GM23338 (cell line): Measurements from ENCODE around the gene DRD2. TPM values are rescaled to one million over a fixed set of nuclear protein-coding genes. Genes with fewer than 3 reads are reported as not detected.

Experiments used
- ATAC-seq: fragments of 200-7000 bp; cut with Tn5 transposase; 3 replicates; pipeline ENCODE4 v1.9.1; 2020
- DNase-seq: peaks from one replicate; pipeline ENCODE4 v3.0.0-alpha.2; 2015; ENCODE audit warnings: low spot score
- H2AFZ ChIP-seq: fragments of 200-600 bp; sonication (generic); 2 replicates; pipeline ENCODE4 v1.8.0; 2016; ENCODE audit warnings: antibody characterized with exemption, mild to moderate bottlenecking, moderate library complexity
- H3F3A ChIP-seq: fragments of 200-600 bp; sonication (generic); replicated peaks from 2 replicates; pipeline ENCODE4 v1.8.0; 2017; ENCODE audit warnings: antibody characterized with exemption, mixed run types, low read depth
- H3K27ac ChIP-seq: fragments of 200-600 bp; sonication (generic); 2 replicates; pipeline ENCODE4 v1.6.1; 2016; ENCODE audit warnings: low read depth
- H3K27me3 ChIP-seq: fragments of 200-600 bp; sonication (generic); 2 replicates; pipeline ENCODE4 v1.8.0; 2016; ENCODE audit warnings: mild to moderate bottlenecking, mixed run types, moderate library complexity; ENCODE audit not compliant: insufficient read depth
- H3K36me3 ChIP-seq: fragments of 200-600 bp; sonication (generic); 2 replicates; pipeline ENCODE4 v1.8.0; 2016; ENCODE audit warnings: mild to moderate bottlenecking; ENCODE audit not compliant: insufficient read depth
- H3K4me1 ChIP-seq: fragments of 200-600 bp; sonication (generic); 2 replicates; pipeline ENCODE4 v1.8.0; 2016; ENCODE audit warnings: mild to moderate bottlenecking, moderate library complexity; ENCODE audit not compliant: insufficient read depth
- H3K4me2 ChIP-seq: fragments of 200-600 bp; sonication (generic); 2 replicates; pipeline ENCODE4 v1.7.1; 2017; ENCODE audit warnings: mixed run types
- H3K4me3 ChIP-seq: fragments of 200-600 bp; sonication (generic); 2 replicates; pipeline ENCODE4 v1.6.1; 2016; ENCODE audit warnings: mixed run types
- H3K79me2 ChIP-seq: fragments of 200-600 bp; sonication (generic); replicated peaks from 2 replicates; pipeline ENCODE4 v1.8.0; 2017; ENCODE audit warnings: mild to moderate bottlenecking; ENCODE audit not compliant: insufficient read depth
- H3K9me2 ChIP-seq: fragments of 200-600 bp; sonication (generic); 2 replicates; pipeline ENCODE4 v1.8.0; 2017; ENCODE audit not compliant: insufficient read depth
- H4K20me1 ChIP-seq: fragments of 200-600 bp; sonication (generic); replicated peaks from 2 replicates; pipeline ENCODE4 v1.8.0; 2017; ENCODE audit warnings: mild to moderate bottlenecking; ENCODE audit not compliant: insufficient read depth
- H3K27ac Mint-ChIP-seq: 2 replicates; pipeline ENCODE4 v1.8.0; 2020; ENCODE audit warnings: inconsistent platforms, mild to moderate bottlenecking, moderate library complexity, mixed read lengths
- H3K27me3 Mint-ChIP-seq: 3 replicates; pipeline ENCODE4 v1.8.0; 2022; ENCODE audit warnings: low read depth, mild to moderate bottlenecking, moderate library complexity, mixed read lengths, inconsistent platforms; ENCODE audit not compliant: insufficient read depth, poor library complexity
- H3K36me3 Mint-ChIP-seq: 3 replicates; pipeline ENCODE4 v1.8.0; 2021; ENCODE audit warnings: low read depth, mild to moderate bottlenecking, inconsistent platforms, moderate library complexity, mixed read lengths
- H3K4me1 Mint-ChIP-seq: 3 replicates; pipeline ENCODE4 v1.8.0; 2020; ENCODE audit warnings: mild to moderate bottlenecking, inconsistent platforms, mixed read lengths
- H3K4me3 Mint-ChIP-seq: 3 replicates; pipeline ENCODE4 v1.8.0; 2021; ENCODE audit warnings: moderate library complexity, mild to moderate bottlenecking, inconsistent platforms, mixed read lengths
- H3K9me3 Mint-ChIP-seq: 3 replicates; pipeline ENCODE4 v1.8.0; 2020; ENCODE audit warnings: moderate library complexity, mild to moderate bottlenecking, inconsistent platforms, mixed read lengths
- CTCF ChIP-seq, 2 experiments: fragments of 200-600 bp in 1 of 2; sonication (generic) in 1 of 2; conservative IDR thresholded peaks; 2 replicates each; pipeline versions ENCODE4 v1.5.1 to v1.6.1; 2016 to 2017; ENCODE audit warnings: antibody characterized with exemption in 2 of 2, low read depth in 2 of 2, mild to moderate bottlenecking in 2 of 2, moderate library complexity in 1 of 2
- EZH2phosphoT487 ChIP-seq: fragments of 200-600 bp; sonication (generic); IDR thresholded peaks from one replicate; pipeline ENCODE4 v1.8.1; 2018; ENCODE audit warnings: antibody characterized with exemption; ENCODE audit not compliant: unreplicated experiment
- NANOG ChIP-seq: IDR thresholded peaks from 2 replicates; pipeline ENCODE4 v1.6.1; 2016; ENCODE audit warnings: antibody characterized with exemption, borderline replicate concordance
- polyA plus RNA-seq: library from polyadenylated mRNA; unstranded; fragments of >200 nt; fragmentation: Nextera tagmentation; extraction: Ambion mirVana; gene quantifications from 2 replicates; pipeline ENCODE4 v1.2.1, GENCODE V29; 2016
- total RNA-seq: library from RNA; depleted of rRNA; stranded (reverse); fragments of >200 nt; shearing (Covaris generic); gene quantifications from 2 replicates; pipeline ENCODE4 v1.2.3, GENCODE V29; 2014
- TF ChIP-seq, protein P1 (sequence below): fragments of 250-450 bp; sonication (Bioruptor Pico); IDR thresholded peaks from 2 replicates; pipeline ENCODE4 v1.5.0; 2020; ENCODE audit warnings: mild to moderate bottlenecking, moderate library complexity

Gene DRD2
- total and polyA plus RNA-seq, 2 experiments from 2014 or later: 0.21 to 0.66 TPM

DNA sequence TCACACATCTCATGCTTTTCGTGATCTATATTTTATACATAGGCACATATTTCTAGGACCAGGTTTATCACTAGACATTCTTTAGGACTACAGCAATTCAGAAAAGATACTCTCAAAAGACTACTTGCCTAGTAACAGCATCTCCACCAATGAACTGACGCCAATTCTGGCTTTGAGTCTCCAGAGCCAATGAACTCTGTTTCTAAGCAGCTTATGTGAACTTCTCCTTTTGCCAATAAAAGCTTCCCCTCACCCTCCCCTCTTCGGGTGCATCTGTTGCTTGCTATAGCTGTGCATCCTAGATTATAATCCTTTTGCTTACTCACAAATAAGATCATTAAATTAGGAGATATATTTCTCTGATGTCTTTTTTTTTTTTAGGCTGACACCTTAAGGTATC is 99.0 kb downstream of the DRD2 start (continued):
- TF ChIP-seq, protein P1, sequence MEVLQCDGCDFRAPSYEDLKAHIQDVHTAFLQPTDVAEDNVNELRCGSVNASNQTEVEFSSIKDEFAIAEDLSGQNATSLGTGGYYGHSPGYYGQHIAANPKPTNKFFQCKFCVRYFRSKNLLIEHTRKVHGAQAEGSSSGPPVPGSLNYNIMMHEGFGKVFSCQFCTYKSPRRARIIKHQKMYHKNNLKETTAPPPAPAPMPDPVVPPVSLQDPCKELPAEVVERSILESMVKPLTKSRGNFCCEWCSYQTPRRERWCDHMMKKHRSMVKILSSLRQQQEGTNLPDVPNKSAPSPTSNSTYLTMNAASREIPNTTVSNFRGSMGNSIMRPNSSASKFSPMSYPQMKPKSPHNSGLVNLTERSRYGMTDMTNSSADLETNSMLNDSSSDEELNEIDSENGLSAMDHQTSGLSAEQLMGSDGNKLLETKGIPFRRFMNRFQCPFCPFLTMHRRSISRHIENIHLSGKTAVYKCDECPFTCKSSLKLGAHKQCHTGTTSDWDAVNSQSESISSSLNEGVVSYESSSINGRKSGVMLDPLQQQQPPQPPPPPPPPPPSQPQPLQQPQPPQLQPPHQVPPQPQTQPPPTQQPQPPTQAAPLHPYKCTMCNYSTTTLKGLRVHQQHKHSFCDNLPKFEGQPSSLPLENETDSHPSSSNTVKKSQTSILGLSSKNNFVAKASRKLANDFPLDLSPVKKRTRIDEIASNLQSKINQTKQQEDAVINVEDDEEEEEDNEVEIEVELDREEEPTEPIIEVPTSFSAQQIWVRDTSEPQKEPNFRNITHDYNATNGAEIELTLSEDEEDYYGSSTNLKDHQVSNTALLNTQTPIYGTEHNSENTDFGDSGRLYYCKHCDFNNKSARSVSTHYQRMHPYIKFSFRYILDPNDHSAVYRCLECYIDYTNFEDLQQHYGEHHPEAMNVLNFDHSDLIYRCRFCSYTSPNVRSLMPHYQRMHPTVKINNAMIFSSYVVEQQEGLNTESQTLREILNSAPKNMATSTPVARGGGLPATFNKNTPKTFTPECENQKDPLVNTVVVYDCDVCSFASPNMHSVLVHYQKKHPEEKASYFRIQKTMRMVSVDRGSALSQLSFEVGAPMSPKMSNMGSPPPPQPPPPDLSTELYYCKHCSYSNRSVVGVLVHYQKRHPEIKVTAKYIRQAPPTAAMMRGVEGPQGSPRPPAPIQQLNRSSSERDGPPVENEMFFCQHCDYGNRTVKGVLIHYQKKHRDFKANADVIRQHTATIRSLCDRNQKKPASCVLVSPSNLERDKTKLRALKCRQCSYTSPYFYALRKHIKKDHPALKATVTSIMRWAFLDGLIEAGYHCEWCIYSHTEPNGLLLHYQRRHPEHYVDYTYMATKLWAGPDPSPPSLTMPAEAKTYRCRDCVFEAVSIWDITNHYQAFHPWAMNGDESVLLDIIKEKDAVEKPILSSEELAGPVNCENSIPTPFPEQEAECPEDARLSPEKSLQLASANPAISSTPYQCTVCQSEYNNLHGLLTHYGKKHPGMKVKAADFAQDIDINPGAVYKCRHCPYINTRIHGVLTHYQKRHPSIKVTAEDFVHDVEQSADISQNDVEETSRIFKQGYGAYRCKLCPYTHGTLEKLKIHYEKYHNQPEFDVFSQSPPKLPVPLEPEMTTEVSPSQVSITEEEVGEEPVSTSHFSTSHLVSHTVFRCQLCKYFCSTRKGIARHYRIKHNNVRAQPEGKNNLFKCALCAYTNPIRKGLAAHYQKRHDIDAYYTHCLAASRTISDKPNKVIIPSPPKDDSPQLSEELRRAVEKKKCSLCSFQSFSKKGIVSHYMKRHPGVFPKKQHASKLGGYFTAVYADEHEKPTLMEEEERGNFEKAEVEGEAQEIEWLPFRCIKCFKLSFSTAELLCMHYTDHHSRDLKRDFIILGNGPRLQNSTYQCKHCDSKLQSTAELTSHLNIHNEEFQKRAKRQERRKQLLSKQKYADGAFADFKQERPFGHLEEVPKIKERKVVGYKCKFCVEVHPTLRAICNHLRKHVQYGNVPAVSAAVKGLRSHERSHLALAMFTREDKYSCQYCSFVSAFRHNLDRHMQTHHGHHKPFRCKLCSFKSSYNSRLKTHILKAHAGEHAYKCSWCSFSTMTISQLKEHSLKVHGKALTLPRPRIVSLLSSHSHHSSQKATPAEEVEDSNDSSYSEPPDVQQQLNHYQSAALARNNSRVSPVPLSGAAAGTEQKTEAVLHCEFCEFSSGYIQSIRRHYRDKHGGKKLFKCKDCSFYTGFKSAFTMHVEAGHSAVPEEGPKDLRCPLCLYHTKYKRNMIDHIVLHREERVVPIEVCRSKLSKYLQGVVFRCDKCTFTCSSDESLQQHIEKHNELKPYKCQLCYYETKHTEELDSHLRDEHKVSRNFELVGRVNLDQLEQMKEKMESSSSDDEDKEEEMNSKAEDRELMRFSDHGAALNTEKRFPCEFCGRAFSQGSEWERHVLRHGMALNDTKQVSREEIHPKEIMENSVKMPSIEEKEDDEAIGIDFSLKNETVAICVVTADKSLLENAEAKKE (CRISPR knock-in tag): no peak
- TF ChIP-seq NANOG: no peak

GRCh38 chr11:113375402-113375801 is 99.8 kb downstream of the DRD2 start:
- Histone ChIP-seq H3K9me2 (0 out of 2 replicates have a peak, but pooled peaks cover 4% of the 10 kb centered on the region), H3F3A (no peaks in the 10 kb centered on the region), H3K4me1 (no peaks in the 10 kb centered on the region), H3K79me2 (no peaks in the 10 kb centered on the region), H3K4me2 (no peak overlapping the region), H3K36me3 (no peaks in the 10 kb centered on the region), H3K27ac (no peak overlapping the region), H4K20me1 (no peaks in the 10 kb centered on the region), H3K4me3 (no peak overlapping the region), H2AFZ (no peak overlapping the region), H3K27me3 (no peaks in the 10 kb centered on the region)
- TF ChIP-seq EZH2phosphoT487: no peak
- TF ChIP-seq CTCF (conservative IDR thresholded peaks at IDR 0.05; ENCODE audit: low read depth in 2 of 2): no peak
- Mint-ChIP-seq H3K4me1 (peaks cover 9% of the 10 kb centered on the region; the same call in 2 of the 3 replicates), H3K9me3 (0 out of 3 replicates have a peak, but pooled peaks cover 3% of the 10 kb centered on the region), H3K27ac (no peak overlapping the region), H3K4me3 (no peak overlapping the region), H3K36me3 (no peaks in the 10 kb centered on the region), H3K27me3 (peaks cover 9% of the 10 kb centered on the region)
- ATAC-seq: no peak
- no peak for DNase-seq
